CD14-positive monocyte (primary cell): ENCODE measurements around the gene CNTNAP2. TPM values are rescaled to one million over a fixed set of nuclear protein-coding genes. Genes with fewer than 3 reads are reported as not detected.

Source experiments
- DNase-seq, 3 donors: peaks; one replicate each; pipeline ENCODE4 v3.0.0-alpha.2; 2011 to 2022
- H2AFZ ChIP-seq: 2 replicates; pipeline ENCODE4 v1.6.0; 2012; ENCODE audit warnings: mild to moderate bottlenecking, low read depth, low read length, inconsistent platforms; ENCODE audit not compliant: insufficient read depth, poor library complexity, severe bottlenecking
- H3K27ac ChIP-seq, 2 donors: 1 replicate in 1 of 2; 2 replicates in 1 of 2; pipeline ENCODE4 v1.5.1; 2012 to 2013; ENCODE audit warnings: low read length in 2 of 2, control low read depth in 1 of 2, inconsistent platforms in 1 of 2, low read depth in 1 of 2, mild to moderate bottlenecking in 1 of 2
- H3K27me3 ChIP-seq, 2 donors: one replicate each; pipeline versions ENCODE4 v1.6.0 to v1.6.1; 2011 to 2013; ENCODE audit warnings: low read length in 2 of 2; ENCODE audit not compliant: control insufficient read depth in 2 of 2, insufficient read depth in 2 of 2
- H3K36me3 ChIP-seq, 2 donors: replicated peaks in 1 of 2; 1 replicate in 1 of 2; 2 replicates in 1 of 2; pipeline versions ENCODE4 v1.5.1 to v1.6.1; 2012 to 2013; ENCODE audit warnings: low read length in 2 of 2, control low read depth in 1 of 2, inconsistent platforms in 1 of 2, mild to moderate bottlenecking in 1 of 2; ENCODE audit not compliant: insufficient read depth in 2 of 2, control insufficient read depth in 1 of 2
- H3K4me1 ChIP-seq, 2 donors: 1 replicate in 1 of 2; 2 replicates in 1 of 2; pipeline versions ENCODE4 v1.5.1 to v1.6.1; 2012 to 2013; ENCODE audit warnings: low read length in 2 of 2, control low read depth in 1 of 2, inconsistent platforms in 1 of 2, mild to moderate bottlenecking in 1 of 2, moderate library complexity in 1 of 2; ENCODE audit not compliant: insufficient read depth in 2 of 2, control insufficient read depth in 1 of 2
- H3K4me2 ChIP-seq: replicated peaks from 2 replicates; pipeline ENCODE3; 2012; ENCODE audit warnings: low read length, moderate library complexity, mild to moderate bottlenecking; ENCODE audit not compliant: poor library complexity, severe bottlenecking; ENCODE audit errors: extremely low read depth
- H3K4me3 ChIP-seq, 3 experiments: fragments of 200-600 bp in 1 of 3; sonication (generic) in 1 of 3; replicated peaks in 1 of 3; 1 replicate in 2 of 3; 2 replicates in 1 of 3; pipeline ENCODE4 v1.5.1; 2011 to 2013; ENCODE audit warnings: low read length in 3 of 3, mild to moderate bottlenecking in 3 of 3, control low read depth in 2 of 3, low read depth in 2 of 3, inconsistent platforms in 1 of 3, moderate library complexity in 1 of 3
- H3K79me2 ChIP-seq: 2 replicates; pipeline ENCODE4 v1.6.0; 2012; ENCODE audit warnings: mild to moderate bottlenecking, control low read depth, inconsistent platforms, low read length, moderate library complexity; ENCODE audit not compliant: insufficient read depth
- H3K9ac ChIP-seq: 2 replicates; pipeline ENCODE4 v1.6.0; 2017; ENCODE audit warnings: low read length, mild to moderate bottlenecking; ENCODE audit not compliant: insufficient read depth, poor library complexity, severe bottlenecking
- H3K9me3 ChIP-seq, 2 donors: replicated peaks in 1 of 2; 1 replicate in 1 of 2; 2 replicates in 1 of 2; pipeline versions ENCODE4 v1.5.1 to v1.6.1; 2012 to 2013; ENCODE audit warnings: low read length in 2 of 2, control low read depth in 1 of 2; ENCODE audit not compliant: control insufficient read depth in 1 of 2, insufficient read depth in 1 of 2
- H4K20me1 ChIP-seq: 2 replicates; pipeline ENCODE4 v1.6.0; 2012; ENCODE audit warnings: mild to moderate bottlenecking, low read length, control low read depth, moderate library complexity; ENCODE audit not compliant: insufficient read depth
- H3K27ac Mint-ChIP-seq, 7 donors: one replicate each; pipeline ENCODE4 v1.8.0; 2020; ENCODE audit warnings: mild to moderate bottlenecking in 7 of 7, mixed read lengths in 7 of 7, moderate library complexity in 6 of 7, inconsistent platforms in 2 of 7
- H3K27me3 Mint-ChIP-seq, 3 donors: one replicate each; pipeline ENCODE4 v1.8.0; 2021 to 2022; ENCODE audit warnings: low read depth in 3 of 3, mild to moderate bottlenecking in 3 of 3, mixed read lengths in 3 of 3, moderate library complexity in 3 of 3, inconsistent platforms in 1 of 3
- H3K36me3 Mint-ChIP-seq, 2 donors: one replicate each; pipeline ENCODE4 v1.8.0; 2020; ENCODE audit warnings: mixed read lengths in 2 of 2, inconsistent platforms in 1 of 2, mild to moderate bottlenecking in 1 of 2
- H3K4me1 Mint-ChIP-seq: one replicate; pipeline ENCODE4 v1.8.0; 2020; ENCODE audit warnings: mild to moderate bottlenecking, mixed read lengths
- H3K4me3 Mint-ChIP-seq, 2 donors: one replicate each; pipeline ENCODE4 v1.8.0; 2020; ENCODE audit warnings: mild to moderate bottlenecking in 2 of 2, mixed read lengths in 2 of 2, moderate library complexity in 1 of 2
- H3K9me3 Mint-ChIP-seq, 7 donors: one replicate each; pipeline ENCODE4 v1.8.0; 2020 to 2022; ENCODE audit warnings: mixed read lengths in 7 of 7, mild to moderate bottlenecking in 6 of 7, moderate library complexity in 6 of 7, inconsistent platforms in 2 of 7
- CTCF ChIP-seq: fragments of 200-600 bp; IDR thresholded peaks from one replicate; pipeline ENCODE4 v1.8.0; 2022; ENCODE audit warnings: antibody characterized with exemption, mild to moderate bottlenecking
- WGBS: methylation state at CpG from one replicate; pipeline ENCODE4 v1.1.5; 2013; ENCODE audit warnings: missing lambda C conversion rate; ENCODE audit not compliant: insufficient coverage; 5-methylcytosine and 5-hydroxymethylcytosine counted together
- intact Hi-C, 2 donors: fragments of 100-400 bp; cut with micrococcal nuclease; formaldehyde crosslinking; loops; one replicate each; pipeline versions ENCODE4 v1.15.0 to v1.15.1; 2023
- polyA plus RNA-seq, 3 donors: library from polyadenylated mRNA; depleted of rRNA in 1 of 3; unstranded in 2 of 3; stranded (reverse) in 1 of 3; fragments of 300-500 nt in 2 of 3; fragments of >200 nt in 1 of 3; fragmentation: Illumina TruSeq in 2 of 3; gene quantifications; 1 replicate in 2 of 3; 2 replicates in 1 of 3; pipeline ENCODE4 v1.2.3, GENCODE V29; 2012 to 2021

CNTNAP2 gene
- polyA plus RNA-seq, 3 donors, result 0.01 TPM; not detected in 2

GRCh38 chr7:146129296-146129695 is 12.7 kb downstream of the CNTNAP2 start:
- intact Hi-C loops, result no loop called here
- no peak overlapping the region for H3K4me3 Mint-ChIP-seq
- H3K36me3 Mint-ChIP-seq, result no peaks in the 10 kb centered on the region
- Histone ChIP-seq H2AFZ (no peak overlapping the region), H3K27ac (no peak overlapping the region), H3K4me1 (no peaks in the 10 kb centered on the region), H3K9me3 (no peaks in the 10 kb centered on the region), H3K79me2 (no peaks in the 10 kb centered on the region), H4K20me1 (no peaks in the 10 kb centered on the region), H3K4me3 (no peak overlapping the region), H3K4me2 (no peak overlapping the region), H3K36me3 (no peaks in the 10 kb centered on the region), H3K27me3 (no peaks in the 10 kb centered on the region), H3K9ac (no peak overlapping the region)
- no peak overlapping the region for H3K27ac Mint-ChIP-seq
- no peak for TF ChIP-seq CTCF
- no CpG with 5 or more reads among the region's 1 CpG for WGBS
- H3K9me3 Mint-ChIP-seq, result peaks cover 0 to 5% (median 0%) of the 10 kb centered on the region in 7 donors
- H3K27me3 Mint-ChIP-seq, result no peaks in the 10 kb centered on the region
- no peak for DNase-seq
- no peaks in the 10 kb centered on the region for H3K4me1 Mint-ChIP-seq

- 98% methylated on average over 6 of the region's 9 CpGs for WGBS
- H3K79me2 ChIP-seq, result no peaks in the 10 kb centered on the region
- no peak overlapping the region for H3K27ac ChIP-seq
- H3K27me3 Mint-ChIP-seq, result no peaks in the 10 kb centered on the region
- no peaks in the 10 kb centered on the region for H3K36me3 ChIP-seq
- intact Hi-C loops, result no loop called here
- no peak overlapping the region for H3K4me2 ChIP-seq
- no peaks in the 10 kb centered on the region for H3K4me1 Mint-ChIP-seq
- peaks cover 0 to 5% (median 0%) of the 10 kb centered on the region in 7 donors for H3K9me3 Mint-ChIP-seq
- no peaks in the 10 kb centered on the region for H3K36me3 Mint-ChIP-seq
- H3K9me3 ChIP-seq, result no peaks in the 10 kb centered on the region
- TF ChIP-seq CTCF, result no peak
- no peak overlapping the region for H3K4me3 ChIP-seq
- no peak for DNase-seq
- no peak overlapping the region for H3K27ac Mint-ChIP-seq
- no peak overlapping the region for H3K4me3 Mint-ChIP-seq
- H2AFZ ChIP-seq, result no peak overlapping the region
- H4K20me1 ChIP-seq, result no peaks in the 10 kb centered on the region
- no peaks in the 10 kb centered on the region for H3K4me1 ChIP-seq
- H3K27me3 ChIP-seq, result no peaks in the 10 kb centered on the region
- H3K9ac ChIP-seq, result no peak overlapping the region
Observed at GRCh38 chr7:146129997-146130396, 13.4 kb downstream of the CNTNAP2 start.
